ES-I3 (cell line): ENCODE measurements around the gene COG2.

Experiments used
- H3K36me3 ChIP-seq: 2 replicates; pipeline ENCODE4 v1.6.1; 2013; ENCODE audit warnings: mild to moderate bottlenecking, low read length, control low read depth, moderate library complexity; ENCODE audit not compliant: insufficient read depth
- H3K4me1 ChIP-seq: 2 replicates; pipeline ENCODE4 v1.6.1; 2013; ENCODE audit warnings: mild to moderate bottlenecking, control low read depth, low read length; ENCODE audit not compliant: insufficient read depth
- H3K9ac ChIP-seq: 2 replicates; pipeline ENCODE4 v1.6.1; 2013; ENCODE audit warnings: low read depth, mild to moderate bottlenecking, low read length, moderate library complexity
- H3K9me3 ChIP-seq: 2 replicates; pipeline ENCODE4 v1.6.1; 2013; ENCODE audit warnings: mild to moderate bottlenecking, low read length, moderate library complexity; ENCODE audit not compliant: control insufficient read depth, insufficient read depth

COG2 gene

GRCh38 chr1:230612651-230613050 lies 29.6 kb upstream of the COG2 start:
- Histone ChIP-seq H3K9ac (no peak overlapping the region), H3K36me3 (no peaks in the 10 kb centered on the region), H3K4me1 (no peaks in the 10 kb centered on the region), H3K9me3 (peaks cover 3% of the 10 kb centered on the region; the same call in 1 of the 2 replicates)

- H3K9me3 ChIP-seq: peaks cover 3% of the 10 kb centered on the region; the same call in 1 of the 2 replicates
- H3K9ac ChIP-seq: no peak overlapping the region
- no peaks in the 10 kb centered on the region for H3K4me1 ChIP-seq
- no peaks in the 10 kb centered on the region for H3K36me3 ChIP-seq
Observed at GRCh38 chr1:230614121-230614520, 28.2 kb upstream of the COG2 start.

GRCh38 chr1:230618537-230618936 lies 23.7 kb upstream of the COG2 start:
- Histone ChIP-seq H3K9me3 (peaks cover 3% of the 10 kb centered on the region; the same call in 1 of the 2 replicates), H3K36me3 (no peaks in the 10 kb centered on the region), H3K9ac (no peak overlapping the region), H3K4me1 (no peaks in the 10 kb centered on the region)

GRCh38 chr1:230620649-230621323 lies 21.5 kb upstream of the COG2 start:
- no peaks in the 10 kb centered on the region for H3K4me1 ChIP-seq
- no peak overlapping the region for H3K9ac ChIP-seq
- no peaks in the 10 kb centered on the region for H3K36me3 ChIP-seq
- no peaks in the 10 kb centered on the region for H3K9me3 ChIP-seq

GRCh38 chr1:230621324-230622030 lies 20.8 kb upstream of the COG2 start:
- H3K9ac ChIP-seq: no peak overlapping the region
- no peaks in the 10 kb centered on the region for H3K9me3 ChIP-seq
- H3K4me1 ChIP-seq: no peaks in the 10 kb centered on the region
- no peaks in the 10 kb centered on the region for H3K36me3 ChIP-seq

- Histone ChIP-seq H3K4me1 (no peaks in the 10 kb centered on the region), H3K36me3 (no peaks in the 10 kb centered on the region), H3K9me3 (no peaks in the 10 kb centered on the region), H3K9ac (no peak overlapping the region)
Observed at GRCh38 chr1:230622151-230622550, 20.1 kb upstream of the COG2 start.

GRCh38 chr1:230624097-230624713 lies 18.1 kb upstream of the COG2 start:
- H3K36me3 ChIP-seq: no peaks in the 10 kb centered on the region
- H3K9ac ChIP-seq: no peak overlapping the region
- H3K4me1 ChIP-seq: no peaks in the 10 kb centered on the region
- no peaks in the 10 kb centered on the region for H3K9me3 ChIP-seq

- Histone ChIP-seq H3K36me3 (no peaks in the 10 kb centered on the region), H3K4me1 (no peaks in the 10 kb centered on the region), H3K9me3 (no peaks in the 10 kb centered on the region), H3K9ac (no peak overlapping the region)
Observed at GRCh38 chr1:230626232-230626631, 16.0 kb upstream of the COG2 start.

- no peaks in the 10 kb centered on the region for H3K9me3 ChIP-seq
Observed at GRCh38 chr1:230627767-230628166, 14.5 kb upstream of the COG2 start.

GRCh38 chr1:230629511-230629910 lies 12.8 kb upstream of the COG2 start:
- Histone ChIP-seq H3K9ac (no peak overlapping the region), H3K4me1 (no peaks in the 10 kb centered on the region), H3K9me3 (peaks cover 2% of the 10 kb centered on the region; the same call in 1 of the 2 replicates), H3K36me3 (no peaks in the 10 kb centered on the region)

More at GRCh38 chr1:230627767-230628166, 14.5 kb upstream of the COG2 start:
- no peaks in the 10 kb centered on the region for H3K4me1 ChIP-seq
- H3K36me3 ChIP-seq: no peaks in the 10 kb centered on the region
- H3K9ac ChIP-seq: no peak overlapping the region

GRCh38 chr1:230631477-230631876 lies 10.8 kb upstream of the COG2 start:
- Histone ChIP-seq H3K36me3 (no peaks in the 10 kb centered on the region), H3K4me1 (no peaks in the 10 kb centered on the region), H3K9ac (no peak overlapping the region)

GRCh38 chr1:230632273-230632873 lies 9.9 kb upstream of the COG2 start:
- H3K9me3 ChIP-seq: peaks cover 2% of the 10 kb centered on the region; the same call in 1 of the 2 replicates
- H3K36me3 ChIP-seq: no peaks in the 10 kb centered on the region
- H3K9ac ChIP-seq: no peak overlapping the region
- H3K4me1 ChIP-seq: no peaks in the 10 kb centered on the region

More at GRCh38 chr1:230631477-230631876, 10.8 kb upstream of the COG2 start:
- peaks cover 2% of the 10 kb centered on the region; the same call in 1 of the 2 replicates for H3K9me3 ChIP-seq

GRCh38 chr1:230633469-230633868 lies 8.8 kb upstream of the COG2 start:
- Histone ChIP-seq H3K36me3 (no peaks in the 10 kb centered on the region), H3K9me3 (peaks cover 2% of the 10 kb centered on the region; the same call in 1 of the 2 replicates), H3K9ac (no peak overlapping the region), H3K4me1 (no peaks in the 10 kb centered on the region)

- Histone ChIP-seq H3K9ac (no peak overlapping the region), H3K36me3 (no peaks in the 10 kb centered on the region), H3K9me3 (peaks cover 2% of the 10 kb centered on the region; the same call in 1 of the 2 replicates), H3K4me1 (no peaks in the 10 kb centered on the region)
Observed at GRCh38 chr1:230634384-230634783, 7.9 kb upstream of the COG2 start.
